MCF 10A (cell line): ENCODE measurements around the gene INAFM1. TPM values are rescaled to one million over a fixed set of nuclear protein-coding genes. Genes with fewer than 3 reads are reported as not detected.

Experiments
- BruUV-seq: library from RNA; stranded (reverse); fragments of 400-500 nt; replicated peaks from 2 replicates; lab custom pipeline; 2021; lab: Mats Ljungman, UMichigan
- CTCF ChIA-PET: fragments of 300-600 bp; sonication (Branson Sonifier 250); formaldehyde crosslinking; extraction: SDS; loops from one replicate; lab custom pipeline; 2021; ENCODE audit warnings: antibody characterized with exemption, inconsistent platforms; lab: Yijun Ruan, JAX
- POLR2A ChIA-PET: fragments of 300-600, 350-650 bp; sonication (Branson Sonifier 250); formaldehyde crosslinking; extraction: SDS; loops from one replicate; lab custom pipeline; 2020; ENCODE audit warnings: antibody characterized with exemption, inconsistent platforms; lab: Yijun Ruan, JAX
- DNase-seq: peaks from one replicate; pipeline ENCODE4 v3.0.0-alpha.2; 2018; ENCODE audit not compliant: unreplicated experiment
- H3K27ac Mint-ChIP-seq: one replicate; pipeline ENCODE4 v1.8.0; 2022; ENCODE audit warnings: mild to moderate bottlenecking, low read depth, mixed read lengths; ENCODE audit not compliant: unreplicated experiment
- H3K27me3 Mint-ChIP-seq: one replicate; pipeline ENCODE4 v1.8.0; 2022; ENCODE audit warnings: mixed read lengths; ENCODE audit not compliant: insufficient read depth, unreplicated experiment
- H3K36me3 Mint-ChIP-seq: one replicate; pipeline ENCODE4 v1.8.0; 2022; ENCODE audit warnings: mild to moderate bottlenecking, moderate library complexity, mixed read lengths; ENCODE audit not compliant: insufficient read depth, unreplicated experiment
- H3K4me1 Mint-ChIP-seq: one replicate; pipeline ENCODE4 v1.8.0; 2022; ENCODE audit warnings: mixed read lengths; ENCODE audit not compliant: insufficient read depth, unreplicated experiment
- H3K4me3 Mint-ChIP-seq: one replicate; pipeline ENCODE4 v1.8.0; 2022; ENCODE audit warnings: mild to moderate bottlenecking, moderate library complexity, mixed read lengths; ENCODE audit not compliant: unreplicated experiment
- H3K9me3 Mint-ChIP-seq: one replicate; pipeline ENCODE4 v1.8.0; 2022; ENCODE audit warnings: mixed read lengths; ENCODE audit not compliant: unreplicated experiment
- CTCF ChIP-seq: fragments of 200-600 bp; IDR thresholded peaks from one replicate; pipeline ENCODE4 v1.8.0; 2022; ENCODE audit warnings: antibody characterized with exemption, mild to moderate bottlenecking; ENCODE audit not compliant: unreplicated experiment
- intact Hi-C: fragments of 100-400 bp; cut with micrococcal nuclease; formaldehyde crosslinking; loops from 2 replicates; pipeline ENCODE4 v1.14.1; 2022
- total RNA-seq: library from RNA; stranded (reverse); gene quantifications from 2 replicates; pipeline ENCODE4 v1.2.3, GENCODE V29; 2022

Gene INAFM1
- total RNA-seq, 1 experiment from 2014 or later, result 16.8 TPM

GRCh38 chr19:47264629-47265028 is 10.1 kb upstream of the INAFM1 start:
- ChIA-PET POLR2A (no interaction called here), CTCF (interaction anchor here (0.6 kb wide), 1 partner anchor 75 kb away, joined by 3 read pairs; no protein-coding TSS in a partner anchor)
- Mint-ChIP-seq H3K4me3 (no peak overlapping the region), H3K36me3 (peaks cover 89% of the 10 kb centered on the region), H3K27ac (no peak overlapping the region), H3K4me1 (peaks cover 7% of the 10 kb centered on the region), H3K27me3 (no peaks in the 10 kb centered on the region), H3K9me3 (no peaks in the 10 kb centered on the region)
- DNase-seq, result no peak
- intact Hi-C loops, result no loop called here
- no TSS peak for BruUV-seq
- no peak for TF ChIP-seq CTCF

DNA sequence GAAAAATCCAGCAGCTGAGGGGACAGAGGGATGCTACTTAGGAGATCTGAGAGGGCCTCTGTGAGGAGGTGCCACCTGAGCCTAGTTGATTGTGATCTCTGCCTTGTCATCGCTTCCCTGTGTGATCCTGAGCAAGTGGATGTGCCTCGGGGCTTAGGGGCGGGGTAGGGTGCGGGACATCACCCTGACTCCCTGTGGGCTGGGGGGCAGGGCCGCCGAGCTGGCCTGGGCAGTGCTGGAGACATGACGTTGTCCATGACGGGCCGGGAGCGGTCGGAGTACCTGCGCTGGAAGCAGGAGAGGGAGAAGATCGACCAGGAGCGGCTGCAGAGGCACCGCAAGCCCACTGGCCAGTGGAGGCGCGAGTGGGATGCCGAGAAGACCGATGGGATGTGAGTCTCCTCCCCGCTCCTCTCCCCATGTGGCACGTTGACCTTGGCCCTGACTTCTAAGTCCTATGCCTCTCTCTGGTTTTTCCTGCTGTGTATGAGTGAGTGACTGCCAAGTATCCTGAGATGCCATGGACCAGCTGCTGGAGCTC is 8.2 kb upstream of the INAFM1 start:
- no peaks in the 10 kb centered on the region for H3K4me1 Mint-ChIP-seq
- H3K27ac Mint-ChIP-seq, result no peak overlapping the region
- no peak overlapping the region for H3K4me3 Mint-ChIP-seq
- no TSS peak for BruUV-seq
- DNase-seq, result no peak
- TF ChIP-seq CTCF, result no peak
- intact Hi-C loops, result no loop called here
- no peaks in the 10 kb centered on the region for H3K9me3 Mint-ChIP-seq
- H3K36me3 Mint-ChIP-seq, result peaks cover 84% of the 10 kb centered on the region
- H3K27me3 Mint-ChIP-seq, result no peaks in the 10 kb centered on the region
- POLR2A ChIA-PET, result interaction anchor here (0.7 to 3.4 kb wide), 2 partner anchors 8 to 9 kb away, joined by 5 to 15 read pairs; partner anchors contain the start of gene CCDC9
- CTCF ChIA-PET, result interaction anchor here (0.6 to 0.9 kb wide), 4 partner anchors 9 to 220 kb away, joined by 3 to 4 read pairs (median 3); no protein-coding TSS in a partner anchor

DNA sequence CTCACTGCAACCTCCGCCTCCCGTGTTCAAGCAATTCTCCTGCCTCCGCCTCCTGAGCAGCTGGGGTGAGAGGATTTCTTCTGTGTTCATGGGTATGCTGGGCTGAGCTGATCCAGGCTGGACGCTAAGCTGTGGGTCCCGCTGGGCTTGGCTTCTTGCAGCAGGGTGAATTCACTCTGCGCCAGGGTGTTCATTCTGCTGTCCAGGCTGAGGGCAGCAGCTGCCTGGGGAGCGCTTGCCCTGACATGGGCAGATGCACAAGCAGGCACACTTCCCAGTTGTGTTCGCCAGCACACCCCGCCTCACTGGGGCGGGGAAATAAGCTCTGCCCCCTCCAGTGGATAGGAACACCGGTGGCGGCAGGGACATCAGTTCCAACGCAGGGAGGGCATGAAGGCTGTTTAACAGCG is 7.3 kb upstream of the INAFM1 start:
- intact Hi-C loops, result no loop called here
- H3K27ac Mint-ChIP-seq, result no peak overlapping the region
- no peak for TF ChIP-seq CTCF
- H3K4me1 Mint-ChIP-seq, result peaks cover 4% of the 10 kb centered on the region
- DNase-seq, result no peak
- CTCF ChIA-PET, result interaction anchor here (0.6 kb wide), 1 partner anchor 18 kb away, joined by 4 read pairs; no protein-coding TSS in a partner anchor
- H3K27me3 Mint-ChIP-seq, result no peaks in the 10 kb centered on the region
- POLR2A ChIA-PET, result interaction anchor here (3.4 kb wide), 1 partner anchor 10 kb away, joined by 15 read pairs; the partner anchor contains the start of gene CCDC9
- H3K9me3 Mint-ChIP-seq, result no peaks in the 10 kb centered on the region
- no peak overlapping the region for H3K4me3 Mint-ChIP-seq
- H3K36me3 Mint-ChIP-seq, result peaks cover 84% of the 10 kb centered on the region
- BruUV-seq, result no TSS peak

DNA sequence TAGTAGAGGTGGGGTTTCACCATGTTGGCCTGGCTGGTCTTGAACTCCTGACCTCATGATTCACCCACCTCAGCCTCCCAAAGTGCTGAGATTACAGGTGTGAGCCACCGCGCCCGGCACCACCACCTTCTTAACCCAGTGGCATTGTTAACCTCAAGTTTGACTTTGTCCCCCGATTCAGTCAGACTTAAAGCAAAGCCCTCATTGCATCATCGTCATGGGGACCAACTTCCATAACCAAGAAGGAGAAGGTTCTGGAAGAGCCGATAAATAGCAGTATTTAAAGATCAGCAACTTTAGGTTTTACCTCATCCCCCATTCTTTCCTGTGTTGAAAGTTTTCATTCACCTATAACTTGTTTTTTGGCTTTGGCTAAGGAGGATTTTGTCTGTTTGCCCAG is 6.7 kb upstream of the INAFM1 start:
- intact Hi-C loops, result no loop called here
- CTCF ChIA-PET, result interaction anchor here (0.6 to 1.8 kb wide), 2 partner anchors 19 to 81 kb away, joined by 4 to 8 read pairs; partner anchors contain the start of gene DHX34
- H3K27ac Mint-ChIP-seq, result no peak overlapping the region
- POLR2A ChIA-PET, result interaction anchor here (3.4 kb wide), 1 partner anchor 11 kb away, joined by 15 read pairs; the partner anchor contains the start of gene CCDC9
- H3K9me3 Mint-ChIP-seq, result no peaks in the 10 kb centered on the region
- H3K4me1 Mint-ChIP-seq, result peaks cover 9% of the 10 kb centered on the region
- no peak overlapping the region for H3K4me3 Mint-ChIP-seq
- TF ChIP-seq CTCF, result no peak
- no peaks in the 10 kb centered on the region for H3K27me3 Mint-ChIP-seq
- H3K36me3 Mint-ChIP-seq, result peaks cover 79% of the 10 kb centered on the region
- no TSS peak for BruUV-seq
- no peak for DNase-seq
